ENCODE data around the gene EHMT2. TPM values are rescaled to one million over a fixed set of nuclear protein-coding genes. Genes with fewer than 3 reads are reported as not detected.
"Not testable (repeated sequence)": the region's sequence is repeated elsewhere in the genome, so short reads cannot be mapped to it uniquely, and the experiment has no call there.

The EHMT2 gene
- total RNA-seq, 4 donors from 2014 or later: 23.4 to 34.5 (median 27.4) TPM

- Histone ChIP-seq H3K4me1 (no peaks in the 10 kb centered on the region), H3K27ac (no peak overlapping the region), H3K27me3 (peaks cover 0 to 19% (median 0%) of the 10 kb centered on the region in 4 donors), H3K36me3 (no peaks in the 10 kb centered on the region), H3K9me3 (no peaks in the 10 kb centered on the region), H3K4me3 (no peak overlapping the region)
- no peak for DNase-seq
- TF ChIP-seq POLR2A (IDR thresholded peaks at IDR 0.05) (no peak), CTCF (IDR thresholded peaks at IDR 0.05) (no peak)
- intact Hi-C loops (cut with DNase I): no loop called here
- WGBS, 2 donors: 70 to 79% methylated on average over 4 of the region's 19 CpGs
These were observed 36.0 kb upstream of the EHMT2 start for GRCh38 chr6:31933537-31933936.

- no CpG with 5 or more reads among the region's 32 CpGs for whole genome bisulfite sequencing, 2 donors
- not testable (repeated sequence) for DNase-seq, H3K27ac ChIP-seq
These were observed 34.6 kb upstream of the EHMT2 start for GRCh38 chr6:31932137-31932536.

GRCh38 chr6:31930962-31931361, 33.5 kb upstream of the EHMT2 start:
- 76 to 96% methylated on average over 1 of the region's 1 CpG for WGBS, 2 donors
- Histone ChIP-seq H3K36me3 (no peaks in the 10 kb centered on the region), H3K4me1 (no peaks in the 10 kb centered on the region), H3K4me3 (no peak overlapping the region), H3K9me3 (no peaks in the 10 kb centered on the region), H3K27ac (no peak overlapping the region), H3K27me3 (peaks cover 0 to 22% (median 0%) of the 10 kb centered on the region in 4 donors)
- TF ChIP-seq CTCF (IDR thresholded peaks at IDR 0.05) (no peak), POLR2A (IDR thresholded peaks at IDR 0.05) (no peak)
- intact Hi-C loops (cut with DNase I): no loop called here
- DNase-seq: no peak

More at GRCh38 chr6:31932137-31932536, 34.6 kb upstream of the EHMT2 start:
- H3K4me1 ChIP-seq; H3K9me3 ChIP-seq; intact Hi-C loops (cut with DNase I); H3K4me3 ChIP-seq; H3K36me3 ChIP-seq: not testable (repeated sequence)
- H3K27me3 ChIP-seq: peaks cover 0 to 22% (median 0%) of the 10 kb centered on the region in 4 donors

- peaks cover 0 to 20% (median 0%) of the 10 kb centered on the region in 4 donors for H3K27me3 ChIP-seq
- H3K9me3 ChIP-seq: no peaks in the 10 kb centered on the region
- no peaks in the 10 kb centered on the region for H3K36me3 ChIP-seq
- WGBS, 2 donors: 65 to 83% methylated on average over 4 to 8 of the region's 9 CpGs
- intact Hi-C loops (cut with DNase I): no loop called here
- TF ChIP-seq POLR2A (IDR thresholded peaks at IDR 0.05) (no peak), CTCF (IDR thresholded peaks at IDR 0.05) (no peak)
- no peak for DNase-seq
- no peak overlapping the region for H3K27ac ChIP-seq
- H3K4me1 ChIP-seq: no peaks in the 10 kb centered on the region
- peak overlapping the region in 1 of 4 donors; percentile 49 for H3K4me3 ChIP-seq
These were observed 31.1 kb upstream of the EHMT2 start for GRCh38 chr6:31928672-31928939.

GRCh38 chr6:31927863-31928671, 30.6 kb upstream of the EHMT2 start:
- intact Hi-C loops (cut with DNase I): no loop called here
- TF ChIP-seq POLR2A (IDR thresholded peaks at IDR 0.05) (no peak), CTCF (IDR thresholded peaks at IDR 0.05) (no peak)
- Histone ChIP-seq H3K36me3 (no peaks in the 10 kb centered on the region), H3K27ac (peak overlapping the region in 1 of 4 donors; percentile 1), H3K4me1 (no peaks in the 10 kb centered on the region), H3K4me3 (peak overlapping the region in 3 of 4 donors; percentile 3 to 49 (median 27)), H3K9me3 (no peaks in the 10 kb centered on the region), H3K27me3 (peaks cover 0 to 14% (median 0%) of the 10 kb centered on the region in 4 donors)
- no peak for DNase-seq
- 68 to 85% methylated on average over 7 to 10 of the region's 11 CpGs for WGBS, 2 donors

Data from esophagus squamous epithelium (tissue), 5 donors.